ENCODE results near the gene LTA.

LTA gene

DNA sequence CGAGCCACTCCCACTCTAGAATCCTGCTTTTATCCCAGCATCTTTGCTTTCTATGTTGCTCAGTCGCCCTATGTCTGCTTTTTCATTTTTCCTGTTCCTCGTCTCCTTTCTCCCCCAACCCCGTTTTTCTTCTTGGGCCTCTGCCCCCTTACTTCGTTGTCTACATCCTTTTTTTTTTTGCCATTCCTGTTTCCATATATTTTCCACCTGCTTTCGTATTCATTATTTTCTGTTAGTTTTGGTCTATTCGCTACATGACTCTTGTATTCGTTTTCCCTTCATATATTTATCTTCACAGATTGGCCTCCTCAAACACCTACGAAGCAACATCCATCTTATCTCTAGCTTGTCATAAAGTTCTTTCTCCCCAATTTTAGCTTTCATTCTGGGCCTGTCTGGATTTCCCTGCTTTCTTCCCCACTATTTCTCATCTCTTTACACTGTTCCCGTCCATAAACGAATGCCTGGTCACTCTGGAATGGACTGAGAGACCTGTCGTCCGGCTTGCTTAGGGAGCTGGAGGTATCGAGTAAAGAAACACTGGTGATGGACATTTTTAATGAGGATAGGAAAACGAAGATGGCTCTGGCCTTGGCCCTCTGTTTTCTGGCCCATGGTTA is 49.3 kb downstream of the LTA start:
- in situ Hi-C loops (cut with HindIII; ENCODE audit: low sequenced_read_pairs), result no loop called here

DNA sequence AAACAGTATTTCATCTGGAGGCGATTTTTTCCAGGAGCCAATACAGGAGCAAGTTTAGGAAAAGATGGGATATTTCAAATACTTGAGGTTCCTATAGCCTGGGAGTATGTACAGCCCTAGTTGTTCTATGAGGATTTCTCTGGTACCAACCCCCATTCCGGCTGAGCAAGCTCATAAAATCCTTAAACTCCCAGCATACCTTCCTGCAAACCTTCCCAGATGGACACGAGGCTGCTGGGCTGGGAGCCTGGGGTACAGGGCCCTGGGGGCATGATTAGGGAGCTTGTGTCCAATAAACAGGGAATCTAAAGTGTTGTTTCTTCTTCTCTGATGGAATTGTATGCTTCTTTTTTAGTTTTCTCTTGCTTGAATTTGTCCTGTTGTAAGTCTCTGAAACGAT is 49.9 kb downstream of the LTA start:
- in situ Hi-C loops (cut with HindIII; ENCODE audit: low sequenced_read_pairs), result no loop called here

DNA sequence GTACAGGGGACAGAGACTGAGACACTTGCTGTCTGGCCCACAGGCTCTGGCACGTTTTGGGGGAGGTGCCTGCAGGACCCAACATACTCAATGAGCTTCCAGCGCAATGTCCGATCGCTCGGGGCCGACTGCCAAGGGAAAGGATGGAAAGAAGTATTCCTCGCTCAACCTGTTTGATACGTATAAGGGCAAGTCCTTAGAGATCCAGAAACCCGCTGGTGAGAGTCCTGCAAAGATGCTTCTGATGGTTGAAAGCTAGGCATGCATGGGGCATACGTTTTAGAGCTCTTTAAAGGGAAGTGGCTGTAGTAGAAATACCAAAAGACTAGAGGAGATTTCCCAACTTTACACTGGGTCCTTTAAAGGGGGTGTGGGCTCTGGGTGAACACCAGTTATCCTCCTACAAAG is 50.6 kb downstream of the LTA start:
- in situ Hi-C loops (cut with HindIII; ENCODE audit: low sequenced_read_pairs), result no loop called here

Data from endothelial cell of hepatic sinusoid (primary cell).